Neuron (in vitro differentiated cells): ENCODE measurements around the gene THSD4.

Experiments
- H2AFZ ChIP-seq: one replicate; pipeline ENCODE4 v1.6.1; 2013; ENCODE audit warnings: low read depth, mild to moderate bottlenecking, inconsistent platforms, low read length, moderate library complexity
- H3K27me3 ChIP-seq: one replicate; pipeline ENCODE4 v1.6.1; 2013; ENCODE audit warnings: low read length; ENCODE audit not compliant: insufficient read depth
- H3K36me3 ChIP-seq: one replicate; pipeline ENCODE4 v1.6.1; 2013; ENCODE audit warnings: low read length; ENCODE audit not compliant: insufficient read depth
- H3K4me1 ChIP-seq: one replicate; pipeline ENCODE4 v1.6.1; 2013; ENCODE audit warnings: low read length; ENCODE audit not compliant: insufficient read depth
- H3K4me3 ChIP-seq: 2 replicates; pipeline ENCODE4 v1.5.1; 2013; ENCODE audit warnings: mild to moderate bottlenecking, low read length, moderate library complexity
- H3K9me3 ChIP-seq: one replicate; pipeline ENCODE4 v1.6.1; 2013; ENCODE audit warnings: low read length

Gene THSD4

DNA sequence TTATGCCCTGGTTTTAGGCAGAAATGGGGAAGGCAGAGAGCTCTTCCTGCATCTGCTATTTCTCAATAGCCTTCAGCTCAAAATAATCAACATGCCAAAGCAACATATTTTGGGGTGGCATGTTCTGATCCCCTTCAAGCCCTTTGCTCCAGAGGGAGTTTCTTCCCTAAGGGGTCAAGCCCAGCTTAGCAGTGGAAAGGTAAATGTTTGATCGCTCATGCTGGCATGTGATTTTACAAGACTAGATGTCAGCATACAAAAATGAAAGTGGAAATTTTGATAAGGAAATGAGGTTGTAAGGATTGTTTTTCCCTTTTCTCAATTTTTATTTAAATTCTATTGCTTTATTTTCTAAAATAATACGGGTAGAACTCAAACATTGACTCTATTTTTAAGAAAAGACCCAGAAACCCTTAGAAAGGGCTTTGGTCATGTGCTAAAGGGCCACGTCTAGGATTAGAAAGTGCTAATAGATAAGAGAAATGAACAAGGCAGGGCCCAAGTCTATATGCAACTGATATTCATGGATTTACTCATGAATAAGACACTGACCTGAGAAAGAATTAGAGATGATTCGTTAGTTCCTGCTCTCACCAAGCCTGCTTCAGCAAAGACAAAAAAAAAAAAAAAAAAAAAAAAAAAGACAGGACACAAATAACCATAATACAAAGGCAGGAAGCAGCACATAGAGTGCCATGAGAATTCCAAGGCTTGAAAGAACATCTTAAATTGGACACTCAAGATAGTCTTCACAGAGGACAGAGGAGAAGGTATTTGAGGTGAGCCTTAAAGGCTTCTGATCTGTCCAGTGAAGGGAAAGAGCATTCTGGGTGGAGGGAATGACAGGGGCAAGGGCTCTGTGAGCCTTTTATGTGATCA is 640.1 kb downstream of the THSD4 start:
- Histone ChIP-seq H2AFZ (no peak overlapping the region), H3K27me3 (no peaks in the 10 kb centered on the region), H3K4me1 (no peaks in the 10 kb centered on the region), H3K36me3 (no peaks in the 10 kb centered on the region), H3K9me3 (peaks cover 3% of the 10 kb centered on the region), H3K4me3 (no peak overlapping the region)

GRCh38 chr15:71756599-71757352 is 641.5 kb downstream of the THSD4 start:
- H3K9me3 ChIP-seq: peaks cover 3% of the 10 kb centered on the region
- no peak overlapping the region for H3K4me3 ChIP-seq
- H3K27me3 ChIP-seq: no peaks in the 10 kb centered on the region
- H2AFZ ChIP-seq: no peak overlapping the region
- no peaks in the 10 kb centered on the region for H3K36me3 ChIP-seq
- no peaks in the 10 kb centered on the region for H3K4me1 ChIP-seq

DNA sequence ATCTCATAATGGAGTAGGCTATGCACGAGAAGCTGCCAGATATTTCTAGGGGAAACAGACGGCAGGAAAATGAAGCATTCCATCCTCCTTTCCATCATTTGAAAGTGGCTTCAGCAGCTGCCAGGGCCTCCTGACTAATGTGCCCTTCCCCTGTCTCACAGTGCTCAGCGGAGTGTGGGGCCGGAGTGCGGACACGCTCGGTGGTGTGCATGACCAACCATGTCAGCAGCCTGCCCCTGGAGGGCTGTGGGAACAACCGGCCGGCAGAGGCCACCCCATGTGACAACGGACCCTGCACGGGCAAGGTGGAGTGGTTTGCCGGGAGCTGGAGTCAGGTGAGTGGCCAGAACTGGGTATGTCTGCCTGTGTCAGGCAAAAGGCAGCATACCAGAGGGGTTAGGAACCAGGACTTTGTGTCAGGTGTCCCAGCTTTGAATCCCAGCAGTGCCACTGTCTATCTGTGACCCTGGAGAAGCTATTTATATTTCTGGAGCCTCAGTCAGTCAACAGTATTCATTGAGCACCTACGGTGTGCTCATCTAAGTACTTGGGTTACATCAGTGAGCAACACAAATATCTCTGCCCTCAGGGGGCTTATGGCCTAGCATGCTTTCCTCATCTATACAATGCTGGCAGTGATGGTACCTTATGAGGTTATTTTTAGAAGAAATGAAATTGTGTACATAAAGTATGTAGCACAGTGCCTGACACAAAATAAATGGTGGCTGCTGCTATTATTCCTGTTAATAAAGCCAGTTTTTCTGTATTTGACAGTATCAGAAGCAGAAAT is 642.7 kb downstream of the THSD4 start:
- Histone ChIP-seq H3K36me3 (no peaks in the 10 kb centered on the region), H3K4me3 (no peak overlapping the region), H2AFZ (no peak overlapping the region), H3K9me3 (peaks cover 3% of the 10 kb centered on the region), H3K4me1 (no peaks in the 10 kb centered on the region), H3K27me3 (no peaks in the 10 kb centered on the region)

GRCh38 chr15:71758711-71759110 is 643.4 kb downstream of the THSD4 start:
- Histone ChIP-seq H3K4me3 (no peak overlapping the region), H3K4me1 (no peaks in the 10 kb centered on the region), H3K36me3 (no peaks in the 10 kb centered on the region), H3K9me3 (peaks cover 3% of the 10 kb centered on the region), H3K27me3 (no peaks in the 10 kb centered on the region), H2AFZ (no peak overlapping the region)

- Histone ChIP-seq H3K4me3 (no peak overlapping the region), H3K36me3 (no peaks in the 10 kb centered on the region), H2AFZ (no peak overlapping the region), H3K27me3 (no peaks in the 10 kb centered on the region), H3K9me3 (peaks cover 3% of the 10 kb centered on the region), H3K4me1 (no peaks in the 10 kb centered on the region)
These were observed 645.6 kb downstream of the THSD4 start for GRCh38 chr15:71760852-71761251.

GRCh38 chr15:71761649-71762048 is 646.4 kb downstream of the THSD4 start:
- Histone ChIP-seq H3K4me3 (no peak overlapping the region), H3K4me1 (no peaks in the 10 kb centered on the region), H3K9me3 (peaks cover 3% of the 10 kb centered on the region), H2AFZ (no peak overlapping the region), H3K36me3 (no peaks in the 10 kb centered on the region), H3K27me3 (no peaks in the 10 kb centered on the region)

GRCh38 chr15:71768184-71768583 is 652.9 kb downstream of the THSD4 start:
- Histone ChIP-seq H3K36me3 (no peaks in the 10 kb centered on the region), H3K4me1 (no peaks in the 10 kb centered on the region), H3K4me3 (no peak overlapping the region), H3K9me3 (no peaks in the 10 kb centered on the region), H3K27me3 (no peaks in the 10 kb centered on the region), H2AFZ (no peak overlapping the region)

- no peaks in the 10 kb centered on the region for H3K36me3 ChIP-seq
- H2AFZ ChIP-seq: no peak overlapping the region
- H3K4me1 ChIP-seq: no peaks in the 10 kb centered on the region
- no peak overlapping the region for H3K4me3 ChIP-seq
- H3K9me3 ChIP-seq: no peaks in the 10 kb centered on the region
- H3K27me3 ChIP-seq: no peaks in the 10 kb centered on the region
These were observed 658.1 kb downstream of the THSD4 start for GRCh38 chr15:71773206-71773859.

DNA sequence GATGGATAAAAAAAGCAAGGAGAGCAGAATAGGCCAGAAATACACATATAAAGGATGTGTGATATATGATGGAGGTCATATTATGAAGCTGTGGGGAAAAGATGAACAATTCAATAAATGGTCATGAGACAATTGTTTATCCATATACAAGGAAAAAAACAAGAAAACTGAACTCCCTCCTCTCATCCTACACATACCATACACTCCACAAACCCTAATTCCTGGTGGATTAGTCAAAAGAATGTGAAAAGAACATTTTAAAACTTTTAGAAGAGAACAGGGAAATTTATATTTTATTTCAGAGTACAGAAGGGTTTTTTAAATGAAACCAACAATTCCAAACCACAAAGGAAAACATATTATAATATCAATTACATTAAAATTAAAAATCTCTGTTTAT is 660.6 kb downstream of the THSD4 start:
- H3K36me3 ChIP-seq: no peaks in the 10 kb centered on the region
- H3K27me3 ChIP-seq: no peaks in the 10 kb centered on the region
- no peaks in the 10 kb centered on the region for H3K4me1 ChIP-seq
- no peak overlapping the region for H3K4me3 ChIP-seq
- no peak overlapping the region for H2AFZ ChIP-seq
- no peaks in the 10 kb centered on the region for H3K9me3 ChIP-seq

GRCh38 chr15:71776304-71776703 is 661.0 kb downstream of the THSD4 start:
- no peaks in the 10 kb centered on the region for H3K9me3 ChIP-seq
- peaks cover 2% of the 10 kb centered on the region for H3K27me3 ChIP-seq
- H3K4me1 ChIP-seq: no peaks in the 10 kb centered on the region
- H2AFZ ChIP-seq: no peak overlapping the region
- H3K36me3 ChIP-seq: no peaks in the 10 kb centered on the region
- H3K4me3 ChIP-seq: no peak overlapping the region

GRCh38 chr15:71777216-71777943 is 662.1 kb downstream of the THSD4 start:
- no peak overlapping the region for H3K4me3 ChIP-seq
- H3K27me3 ChIP-seq: peaks cover 4% of the 10 kb centered on the region
- no peaks in the 10 kb centered on the region for H3K36me3 ChIP-seq
- peaks cover 2% of the 10 kb centered on the region for H3K4me1 ChIP-seq
- H3K9me3 ChIP-seq: no peaks in the 10 kb centered on the region
- no peak overlapping the region for H2AFZ ChIP-seq

DNA sequence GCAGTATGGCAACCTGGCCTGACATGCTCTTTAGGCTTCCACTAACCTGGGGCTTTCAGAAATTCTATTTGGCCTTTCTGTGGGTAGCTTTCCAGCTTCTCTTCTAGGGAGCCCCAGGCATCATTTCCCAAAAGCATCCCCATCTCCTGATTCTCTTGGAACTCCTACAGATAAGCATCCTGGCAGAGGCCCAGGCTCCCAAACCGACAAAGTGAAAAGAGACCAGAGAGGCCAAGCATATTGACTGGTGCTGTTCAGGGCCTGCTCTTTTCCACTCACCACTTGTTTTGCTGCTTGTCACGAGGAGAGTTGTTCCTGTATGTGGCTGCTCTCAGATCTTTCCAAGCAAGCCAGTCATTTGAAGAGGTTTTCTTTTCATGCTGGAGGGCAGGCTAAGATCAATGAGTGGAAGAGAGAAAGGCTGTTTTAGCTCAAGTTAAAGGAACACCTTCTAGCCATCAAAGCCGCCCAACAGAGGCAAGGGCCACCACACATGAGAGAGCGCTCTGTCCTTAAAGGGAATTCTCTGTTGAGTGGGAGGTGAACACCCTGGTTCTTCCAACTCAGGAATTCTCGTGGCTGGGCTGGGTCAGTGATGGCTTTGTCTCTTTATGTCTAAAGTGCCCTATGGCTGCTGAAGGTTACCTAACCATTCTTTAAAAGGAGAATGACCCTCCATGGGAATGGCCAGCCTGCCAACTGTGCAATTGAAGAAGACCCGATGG is 664.0 kb downstream of the THSD4 start:
- no peaks in the 10 kb centered on the region for H3K9me3 ChIP-seq
- peaks cover 4% of the 10 kb centered on the region for H3K27me3 ChIP-seq
- H3K4me1 ChIP-seq: peaks cover 7% of the 10 kb centered on the region
- H3K36me3 ChIP-seq: no peaks in the 10 kb centered on the region
- no peak overlapping the region for H3K4me3 ChIP-seq
- H2AFZ ChIP-seq: no peak overlapping the region
